Keratinocyte (primary cell): ENCODE measurements around the gene GPN1.
"Not testable (repeated sequence)": the region's sequence is repeated elsewhere in the genome, so short reads cannot be mapped to it uniquely, and the experiment has no call there.

Experiments used
- EZH2 ChIP-seq: IDR thresholded peaks from one replicate; pipeline ENCODE4 v1.6.1; 2012; ENCODE audit warnings: inconsistent platforms, mild to moderate bottlenecking, low read length, moderate library complexity
- TF ChIP-seq, protein P1 (sequence below), 3 experiments: IDR thresholded peaks in 1 of 3; conservative IDR thresholded peaks in 1 of 3; optimal IDR thresholded peaks in 1 of 3; 2 replicates in 2 of 3; 3 replicates in 1 of 3; pipeline versions ENCODE3 to v1.5.1; 2011; ENCODE audit warnings: low read length in 3 of 3, mild to moderate bottlenecking in 3 of 3, moderate library complexity in 2 of 3, control low read depth in 1 of 3, inconsistent platforms in 1 of 3; ENCODE audit not compliant: insufficient read depth in 2 of 3; ENCODE audit errors: extremely low read depth in 1 of 3

DNA sequence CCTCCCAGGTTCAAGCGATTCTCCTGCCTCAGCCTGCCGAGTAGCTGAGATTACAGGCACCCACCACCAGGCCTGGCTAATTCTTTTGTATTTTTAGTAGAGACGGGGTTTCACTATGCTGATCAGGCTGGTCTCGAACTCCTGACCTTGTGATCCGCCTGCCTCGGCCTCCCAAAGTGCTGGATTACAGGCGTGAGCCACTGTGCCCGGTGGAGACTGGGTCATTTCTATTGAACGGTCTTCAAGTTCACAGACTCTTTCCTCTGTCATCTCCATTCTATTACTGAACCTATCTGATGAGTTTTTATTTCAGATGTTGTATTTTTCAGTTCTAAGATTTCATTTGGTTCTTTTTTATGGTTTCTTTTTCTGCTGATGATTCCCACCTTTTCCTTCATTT is 33.4 kb upstream of the GPN1 start:
- TF ChIP-seq, protein P1, sequence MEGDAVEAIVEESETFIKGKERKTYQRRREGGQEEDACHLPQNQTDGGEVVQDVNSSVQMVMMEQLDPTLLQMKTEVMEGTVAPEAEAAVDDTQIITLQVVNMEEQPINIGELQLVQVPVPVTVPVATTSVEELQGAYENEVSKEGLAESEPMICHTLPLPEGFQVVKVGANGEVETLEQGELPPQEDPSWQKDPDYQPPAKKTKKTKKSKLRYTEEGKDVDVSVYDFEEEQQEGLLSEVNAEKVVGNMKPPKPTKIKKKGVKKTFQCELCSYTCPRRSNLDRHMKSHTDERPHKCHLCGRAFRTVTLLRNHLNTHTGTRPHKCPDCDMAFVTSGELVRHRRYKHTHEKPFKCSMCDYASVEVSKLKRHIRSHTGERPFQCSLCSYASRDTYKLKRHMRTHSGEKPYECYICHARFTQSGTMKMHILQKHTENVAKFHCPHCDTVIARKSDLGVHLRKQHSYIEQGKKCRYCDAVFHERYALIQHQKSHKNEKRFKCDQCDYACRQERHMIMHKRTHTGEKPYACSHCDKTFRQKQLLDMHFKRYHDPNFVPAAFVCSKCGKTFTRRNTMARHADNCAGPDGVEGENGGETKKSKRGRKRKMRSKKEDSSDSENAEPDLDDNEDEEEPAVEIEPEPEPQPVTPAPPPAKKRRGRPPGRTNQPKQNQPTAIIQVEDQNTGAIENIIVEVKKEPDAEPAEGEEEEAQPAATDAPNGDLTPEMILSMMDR (optimal IDR thresholded peaks at IDR 0.05 in 1 of 3, IDR thresholded peaks at IDR 0.05 in 1 of 3, conservative IDR thresholded peaks at IDR 0.05 in 1 of 3; ENCODE audit: extremely low read depth in 1 of 3, insufficient read depth in 2 of 3, low read length in 3 of 3): not testable (repeated sequence)
- TF ChIP-seq EZH2: not testable (repeated sequence)
